C4-2B (cell line): ENCODE data around the gene CD81.

Experiments used
- H3K27ac ChIP-seq: fragments of 450-650 bp; 2 replicates; pipeline ENCODE4 v1.5.1; 2017
- ZFX ChIP-seq: fragments of 450-650 bp; IDR thresholded peaks from 2 replicates; pipeline ENCODE4 v1.6.1; 2017
- TF ChIP-seq, protein P1 (sequence below): fragments of 450-650 bp; conservative IDR thresholded peaks from 2 replicates; pipeline ENCODE4 v1.5.1; 2017; ENCODE audit warnings: mild to moderate bottlenecking

CD81 gene

DNA sequence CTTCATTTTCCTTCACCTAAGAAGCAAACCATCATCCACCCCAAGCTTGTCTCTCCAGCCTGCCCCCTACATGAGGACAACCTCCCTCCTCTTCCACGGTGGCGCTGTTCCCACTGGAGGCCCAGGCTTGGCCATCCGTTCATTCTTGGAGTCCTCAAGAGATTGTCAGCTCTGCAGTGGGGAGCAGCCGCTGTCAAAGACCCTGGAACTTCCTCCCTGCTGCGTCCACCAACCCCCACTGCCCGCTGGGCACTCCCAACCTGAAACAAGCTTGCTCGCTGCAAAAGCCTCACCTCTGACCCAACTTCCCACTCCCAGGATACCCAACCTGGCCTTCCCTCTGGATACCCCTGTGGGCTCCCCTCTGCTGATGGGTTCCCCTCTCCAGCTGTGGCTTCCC lies 10.4 kb upstream of the CD81 start:
- H3K27ac ChIP-seq = no peak overlapping the region
- no peak for TF ChIP-seq ZFX
- TF ChIP-seq, protein P1, sequence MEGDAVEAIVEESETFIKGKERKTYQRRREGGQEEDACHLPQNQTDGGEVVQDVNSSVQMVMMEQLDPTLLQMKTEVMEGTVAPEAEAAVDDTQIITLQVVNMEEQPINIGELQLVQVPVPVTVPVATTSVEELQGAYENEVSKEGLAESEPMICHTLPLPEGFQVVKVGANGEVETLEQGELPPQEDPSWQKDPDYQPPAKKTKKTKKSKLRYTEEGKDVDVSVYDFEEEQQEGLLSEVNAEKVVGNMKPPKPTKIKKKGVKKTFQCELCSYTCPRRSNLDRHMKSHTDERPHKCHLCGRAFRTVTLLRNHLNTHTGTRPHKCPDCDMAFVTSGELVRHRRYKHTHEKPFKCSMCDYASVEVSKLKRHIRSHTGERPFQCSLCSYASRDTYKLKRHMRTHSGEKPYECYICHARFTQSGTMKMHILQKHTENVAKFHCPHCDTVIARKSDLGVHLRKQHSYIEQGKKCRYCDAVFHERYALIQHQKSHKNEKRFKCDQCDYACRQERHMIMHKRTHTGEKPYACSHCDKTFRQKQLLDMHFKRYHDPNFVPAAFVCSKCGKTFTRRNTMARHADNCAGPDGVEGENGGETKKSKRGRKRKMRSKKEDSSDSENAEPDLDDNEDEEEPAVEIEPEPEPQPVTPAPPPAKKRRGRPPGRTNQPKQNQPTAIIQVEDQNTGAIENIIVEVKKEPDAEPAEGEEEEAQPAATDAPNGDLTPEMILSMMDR = no peak

DNA sequence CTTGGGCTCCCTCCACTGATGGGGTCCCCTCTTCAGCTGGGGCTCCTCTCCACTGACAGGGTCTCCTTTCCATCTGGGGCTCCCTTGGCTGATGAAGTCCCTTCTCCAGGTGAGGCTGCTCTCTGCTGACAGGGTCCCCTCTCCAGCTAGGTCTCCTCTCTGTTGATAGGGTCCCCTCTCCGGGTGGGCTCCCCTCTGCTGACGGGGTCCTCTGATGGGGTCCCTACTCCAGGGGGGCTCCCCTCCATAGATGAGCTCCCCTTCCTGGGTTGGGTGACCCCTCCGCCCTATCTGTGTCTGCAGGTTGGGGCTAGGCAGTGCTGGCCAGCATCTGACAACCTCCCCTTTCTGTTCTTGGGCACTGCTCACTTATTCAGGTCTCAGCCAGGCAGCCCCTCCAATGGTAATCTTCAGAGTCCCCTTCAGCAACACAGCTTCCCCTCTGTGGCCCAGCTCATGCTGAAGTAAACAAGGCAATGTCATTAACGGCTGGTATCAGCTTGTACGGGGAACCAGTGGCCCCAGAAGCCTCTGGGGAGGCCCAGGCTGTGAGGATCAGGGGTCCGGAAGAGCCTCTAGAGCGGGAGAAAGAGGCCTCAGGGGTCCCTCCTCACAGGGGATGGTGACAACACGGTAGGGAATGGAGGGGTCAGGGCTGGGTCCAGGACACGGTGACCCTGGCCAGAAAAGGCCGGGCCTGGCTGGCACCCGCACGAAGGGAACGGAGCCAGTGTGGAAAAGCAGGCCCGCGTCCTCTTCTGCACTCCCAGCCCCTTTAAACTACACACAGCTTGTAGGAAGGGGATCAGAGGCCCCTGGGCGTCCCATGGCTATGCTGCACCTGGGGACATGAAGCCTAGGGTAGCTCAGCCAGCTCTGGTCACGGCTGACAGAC lies 9.6 kb upstream of the CD81 start:
- no peak for TF ChIP-seq ZFX
- TF ChIP-seq, protein P1 = no peak
- no peak overlapping the region for H3K27ac ChIP-seq

DNA sequence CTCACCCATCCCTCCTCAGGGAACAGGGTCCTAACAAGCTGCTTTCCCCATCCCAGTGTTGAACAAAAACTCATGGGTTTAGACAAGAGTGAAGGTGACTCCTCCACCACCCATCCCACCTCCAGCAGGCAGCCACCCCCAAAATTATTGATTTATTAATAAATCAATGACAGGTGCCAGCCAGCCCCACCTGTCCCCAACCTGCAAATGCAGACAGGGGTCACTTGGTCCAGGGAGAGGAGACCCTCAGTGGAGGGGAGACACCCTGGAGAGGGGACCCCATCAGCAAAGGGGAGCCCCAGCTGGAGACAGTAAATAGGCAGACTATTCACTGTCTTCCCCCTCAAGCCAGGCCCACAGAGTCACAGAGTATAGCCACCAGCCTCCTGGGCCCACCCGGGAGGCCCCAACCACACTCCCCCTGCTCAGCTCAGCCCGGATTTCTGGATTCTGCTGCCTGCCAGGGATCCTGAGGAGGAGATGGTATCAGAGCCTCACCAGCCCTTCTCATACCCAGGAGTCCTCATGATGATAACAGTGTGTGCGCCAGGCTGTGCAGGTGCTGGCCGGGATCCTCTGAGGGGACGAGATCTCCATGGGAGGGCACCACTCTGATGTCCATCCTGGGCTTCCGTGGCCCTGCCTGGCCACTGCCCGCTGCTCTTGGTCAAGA lies 8.8 kb upstream of the CD81 start:
- TF ChIP-seq, protein P1 = no peak
- TF ChIP-seq ZFX = no peak
- no peak overlapping the region for H3K27ac ChIP-seq

DNA sequence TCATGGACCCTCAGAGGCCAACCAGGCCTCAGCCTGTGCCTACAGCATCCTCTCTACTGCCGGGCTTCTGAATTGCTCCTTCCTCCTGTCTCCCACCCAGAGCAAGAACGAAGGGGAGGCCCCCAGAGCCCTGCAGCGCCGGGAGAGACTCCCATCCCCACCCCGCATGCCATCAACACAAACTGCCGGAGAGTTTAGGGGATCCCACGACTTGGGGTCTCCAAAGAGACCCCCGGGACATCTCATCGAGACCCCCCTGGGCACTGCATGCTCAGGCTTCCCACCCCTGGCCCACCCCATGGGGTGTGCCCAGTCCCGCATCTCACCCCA lies 8.3 kb upstream of the CD81 start:
- TF ChIP-seq, protein P1 = no peak
- TF ChIP-seq ZFX = no peak
- H3K27ac ChIP-seq = no peak overlapping the region

DNA sequence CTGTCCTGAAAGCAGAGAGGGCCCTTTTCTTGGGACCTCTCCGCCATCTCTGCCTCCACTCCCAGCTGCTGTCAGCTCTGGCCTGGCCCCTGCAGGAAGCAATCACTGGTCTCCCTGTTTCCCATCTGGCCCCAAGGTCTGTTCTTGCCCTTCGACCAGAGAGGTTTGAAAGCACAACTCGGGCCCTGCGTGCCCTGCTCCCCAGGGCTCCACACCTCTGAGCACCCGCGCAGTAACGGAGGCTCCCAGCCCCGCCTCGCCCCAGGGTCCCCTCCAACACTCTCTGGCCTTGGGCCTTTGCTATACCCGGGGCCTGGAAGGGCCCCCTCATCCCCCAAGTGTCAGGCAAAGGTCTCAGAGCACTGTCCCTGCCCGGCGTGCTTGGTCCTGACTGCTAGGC lies 7.8 kb upstream of the CD81 start:
- H3K27ac ChIP-seq = no peak overlapping the region
- TF ChIP-seq ZFX = no peak
- TF ChIP-seq, protein P1 = no peak

DNA sequence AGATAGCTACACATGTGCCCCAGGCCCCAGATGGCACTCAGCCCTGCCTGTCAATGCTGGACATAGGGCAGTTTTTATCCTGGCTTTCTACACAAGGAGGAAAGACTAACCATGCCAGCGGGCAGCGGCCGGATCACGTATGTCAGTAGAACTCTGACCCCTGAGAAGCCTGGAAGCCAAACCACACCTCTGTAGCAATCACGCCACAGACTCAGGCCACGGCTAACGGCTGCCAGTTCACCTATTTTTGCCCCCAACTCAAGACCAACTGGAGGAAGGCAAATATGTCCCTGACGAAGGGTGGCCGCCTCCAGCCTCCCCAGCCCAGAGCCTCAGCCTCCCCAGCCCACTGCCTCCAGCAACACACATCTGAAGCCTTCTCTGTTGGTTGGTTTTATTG lies 7.2 kb upstream of the CD81 start:
- TF ChIP-seq, protein P1 = no peak
- no peak for TF ChIP-seq ZFX

DNA sequence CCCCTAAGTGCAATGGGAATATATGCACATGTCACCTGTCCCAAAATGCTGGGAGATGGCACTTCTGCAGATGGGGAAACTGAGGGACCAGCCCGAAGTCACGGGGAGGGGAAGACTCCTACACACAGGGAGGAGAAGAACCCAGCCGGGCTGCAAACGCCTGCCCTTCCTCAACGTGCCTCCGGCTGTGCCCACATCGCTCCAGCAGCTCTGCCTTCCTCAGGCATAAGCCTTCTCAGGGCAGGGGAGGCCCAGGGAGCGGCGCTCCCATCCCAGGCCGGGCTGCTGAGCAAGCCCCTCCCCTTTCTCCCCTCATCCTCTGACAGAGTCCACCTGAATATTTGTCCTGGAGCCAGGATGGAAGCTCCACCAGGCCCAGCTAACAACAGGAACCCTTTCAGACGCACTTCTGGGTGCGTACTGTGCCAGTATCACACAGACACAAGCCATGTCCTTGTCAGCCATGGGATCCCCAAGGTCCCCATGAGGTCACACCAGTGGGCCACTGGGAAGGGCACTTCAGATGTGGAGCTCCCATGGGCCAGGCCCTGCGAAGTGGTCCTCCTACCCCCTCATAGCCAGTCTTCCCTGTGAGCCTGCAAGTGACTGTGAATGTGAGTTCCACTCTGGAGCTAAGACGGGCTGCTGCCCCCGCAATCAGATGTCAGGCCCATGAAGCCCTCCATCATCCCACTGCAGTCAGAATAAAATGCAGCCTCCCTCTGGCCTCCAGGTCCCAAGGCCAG lies 2.5 kb upstream of the CD81 start:
- no peak for TF ChIP-seq ZFX
- TF ChIP-seq, protein P1 = no peak
- H3K27ac ChIP-seq = no peak overlapping the region

More for the DNA sequence above, 7.2 kb upstream of the CD81 start:
- H3K27ac ChIP-seq = no peak overlapping the region
